ENCODE results near the gene SWAP70. TPM values are rescaled to one million over a fixed set of nuclear protein-coding genes. Genes with fewer than 3 reads are reported as not detected.

SWAP70 gene
- total and polyA plus RNA-seq, 10 of the 15 experiments (the other 5 are each of a cell fraction or from before 2014, with no cell fraction given) = 20.6 to 62.4 (median 41.7) TPM

DNA sequence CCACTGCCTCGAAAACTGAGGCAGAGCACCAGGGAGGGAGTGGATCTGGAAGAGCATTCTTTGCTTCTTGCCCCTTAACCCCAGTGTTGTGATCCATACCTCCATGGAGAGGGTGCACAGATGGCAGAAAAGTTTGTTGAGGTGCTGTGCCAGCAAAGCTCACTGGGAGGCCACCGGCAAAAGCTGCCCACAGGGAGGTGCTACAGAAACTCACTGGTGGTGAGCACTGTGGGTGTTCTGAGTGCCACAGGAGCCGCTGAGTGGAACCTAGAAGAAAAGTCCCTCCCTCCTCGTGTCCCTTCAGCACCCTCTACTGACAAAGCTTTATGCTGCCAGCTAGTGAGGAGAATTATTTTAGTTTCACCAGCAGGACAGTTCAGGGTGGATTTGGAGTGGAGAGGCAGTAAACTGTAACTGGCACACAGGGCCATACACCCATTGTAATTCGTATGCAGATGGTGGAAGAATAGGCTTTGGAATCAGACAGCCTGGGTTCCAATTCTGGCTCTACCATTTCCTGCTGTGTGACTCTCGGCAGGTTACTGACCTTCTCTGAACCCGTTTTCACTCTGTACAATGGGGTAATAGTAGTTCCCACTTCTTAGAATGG is 84.6 kb downstream of the SWAP70 start (continued):
- TF ChIP-seq, protein P1, sequence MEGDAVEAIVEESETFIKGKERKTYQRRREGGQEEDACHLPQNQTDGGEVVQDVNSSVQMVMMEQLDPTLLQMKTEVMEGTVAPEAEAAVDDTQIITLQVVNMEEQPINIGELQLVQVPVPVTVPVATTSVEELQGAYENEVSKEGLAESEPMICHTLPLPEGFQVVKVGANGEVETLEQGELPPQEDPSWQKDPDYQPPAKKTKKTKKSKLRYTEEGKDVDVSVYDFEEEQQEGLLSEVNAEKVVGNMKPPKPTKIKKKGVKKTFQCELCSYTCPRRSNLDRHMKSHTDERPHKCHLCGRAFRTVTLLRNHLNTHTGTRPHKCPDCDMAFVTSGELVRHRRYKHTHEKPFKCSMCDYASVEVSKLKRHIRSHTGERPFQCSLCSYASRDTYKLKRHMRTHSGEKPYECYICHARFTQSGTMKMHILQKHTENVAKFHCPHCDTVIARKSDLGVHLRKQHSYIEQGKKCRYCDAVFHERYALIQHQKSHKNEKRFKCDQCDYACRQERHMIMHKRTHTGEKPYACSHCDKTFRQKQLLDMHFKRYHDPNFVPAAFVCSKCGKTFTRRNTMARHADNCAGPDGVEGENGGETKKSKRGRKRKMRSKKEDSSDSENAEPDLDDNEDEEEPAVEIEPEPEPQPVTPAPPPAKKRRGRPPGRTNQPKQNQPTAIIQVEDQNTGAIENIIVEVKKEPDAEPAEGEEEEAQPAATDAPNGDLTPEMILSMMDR (IDR thresholded peaks at IDR 0.05 in 2 of 3, conservative IDR thresholded peaks at IDR 0.05 in 1 of 3; ENCODE audit: control insufficient read depth in 2 of 3, extremely low read depth in 1 of 3, insufficient read depth in 1 of 3, low read depth in 3 of 3, low read length in 3 of 3) = peak; percentile 83 to 92 (median 91)
- TF ChIP-seq RAD21 (IDR thresholded peaks at IDR 0.05; ENCODE audit: insufficient read depth, low read depth, low read length) = peak; percentile 97
- TF ChIP-seq PAX5 (IDR thresholded peaks at IDR 0.05; ENCODE audit: borderline replicate concordance, low read depth, low read length) = peak; percentile 82; the same call in 1 of the 2 replicates
- TF ChIP-seq DPF2 (IDR thresholded peaks at IDR 0.05) = 0 out of 2 replicates have a peak, but pooled peaks have one; percentile 16
- 0 out of 2 replicates have a peak, but pooled peaks have one; percentile 27 for TF ChIP-seq TCF3 (IDR thresholded peaks at IDR 0.05; ENCODE audit: borderline replicate concordance, insufficient read depth, low read depth, low read length)
- 0 out of 2 replicates have a peak, but pooled peaks have one; percentile 6 for TF ChIP-seq ATF7 (IDR thresholded peaks at IDR 0.05; ENCODE audit: low read depth)
- TF ChIP-seq EED (IDR thresholded peaks at IDR 0.05; ENCODE audit: low read depth) = 0 out of 2 replicates have a peak, but pooled peaks have one; percentile 38
- TF ChIP-seq SP1 (IDR thresholded peaks at IDR 0.05; ENCODE audit: low read depth, low read length) = peak; percentile 27
- peak; percentile 63; the same call in 1 of the 2 replicates for TF ChIP-seq RUNX3 (IDR thresholded peaks at IDR 0.05; ENCODE audit: low read length)
- TF ChIP-seq HCFC1 (IDR thresholded peaks at IDR 0.05; ENCODE audit: low read length) = 0 out of 2 replicates have a peak, but pooled peaks have one; percentile 22
- TF ChIP-seq CBX5 (IDR thresholded peaks at IDR 0.05; ENCODE audit: low read depth) = 0 out of 2 replicates have a peak, but pooled peaks have one; percentile 63
- no peak for TF ChIP-seq SREBF1 (IDR thresholded peaks at IDR 0.05; ENCODE audit: low read length)
- TF ChIP-seq SMARCA5 (IDR thresholded peaks at IDR 0.05) = peak; percentile 93
- TF ChIP-seq BCLAF1 (IDR thresholded peaks at IDR 0.05) = no peak
- no peak for TF ChIP-seq RBBP5 (conservative IDR thresholded peaks at IDR 0.05)
- 0 out of 2 replicates have a peak, but pooled peaks have one; percentile 21 for TF ChIP-seq HDGF (IDR thresholded peaks at IDR 0.05)
- TF ChIP-seq CHD1 (IDR thresholded peaks at IDR 0.05; ENCODE audit: low read depth, low read length) = no peak
- peak; percentile 23 for TF ChIP-seq RELA (IDR thresholded peaks at IDR 0.05; ENCODE audit: borderline replicate concordance, partially characterized antibody)
- TF ChIP-seq FOXM1 (IDR thresholded peaks at IDR 0.05; ENCODE audit: low read depth, low read length) = peak; percentile 38; the same call in 1 of the 2 replicates
- TF ChIP-seq NBN (IDR thresholded peaks at IDR 0.05) = peak; percentile 66
- no peak for TF ChIP-seq CBX3 (IDR thresholded peaks at IDR 0.05; ENCODE audit: borderline replicate concordance, low read depth)
- no peak for TF ChIP-seq ASH2L (IDR thresholded peaks at IDR 0.05; ENCODE audit: borderline replicate concordance, low read depth)
- TF ChIP-seq BACH1 (IDR thresholded peaks at IDR 0.05; ENCODE audit: borderline replicate concordance) = peak; percentile 29; the same call in 1 of the 2 replicates

Measured in GM12878 (cell line).